Fibroblast of lung (primary cell): Measurements from ENCODE around the gene FPGS.

Experiments used
- CTCF ChIP-seq, 2 donors: IDR thresholded peaks in 1 of 2; conservative IDR thresholded peaks in 1 of 2; 1 replicate in 1 of 2; 2 replicates in 1 of 2; pipeline ENCODE4 v1.5.1; 2011 to 2012; ENCODE audit warnings: low read length in 2 of 2, control low read depth in 1 of 2, inconsistent platforms in 1 of 2, low read depth in 1 of 2, mild to moderate bottlenecking in 1 of 2
- EZH2 ChIP-seq: IDR thresholded peaks from 2 replicates; pipeline ENCODE4 v1.5.1; 2012; ENCODE audit warnings: low read length, control low read depth, mild to moderate bottlenecking; ENCODE audit errors: missing control alignments

- no peak for TF ChIP-seq CTCF (conservative IDR thresholded peaks at IDR 0.05 in 1 of 2, IDR thresholded peaks at IDR 0.05 in 1 of 2; ENCODE audit: low read depth in 1 of 2, low read length in 2 of 2)
- TF ChIP-seq EZH2, result no peak
Observed at GRCh38 chr9:127812936-127813675, 10.4 kb downstream of the FPGS start.
